HCT116 (cell line): ENCODE measurements around the gene PIP4P1. TPM values are rescaled to one million over a fixed set of nuclear protein-coding genes. Genes with fewer than 3 reads are reported as not detected.

Source experiments
- ATAC-seq: fragments of 200-7000 bp; cut with Tn5 transposase; 2 replicates; pipeline ENCODE4 v1.9.1; 2020; ENCODE audit warnings: mild to moderate bottlenecking, moderate library complexity
- BruUV-seq: library from RNA; stranded (reverse); fragments of 400-500 nt; replicated peaks from 2 replicates; lab custom pipeline; 2021; lab: Mats Ljungman, UMichigan
- CTCF ChIA-PET: fragments of 300-600 bp; sonication (Branson Sonifier 250); formaldehyde crosslinking; loops from one replicate; lab custom pipeline; 2021; ENCODE audit warnings: antibody characterized with exemption; lab: Charles Lee
- POLR2A ChIA-PET: fragments of 300-600, 350-600 bp; sonication (Branson Sonifier 250); formaldehyde crosslinking; loops from one replicate; lab custom pipeline; 2021; ENCODE audit warnings: antibody characterized with exemption; lab: Charles Lee
- RAD21 ChIA-PET, 2 experiments: fragments of 300-600 bp; sonication (Branson Sonifier 250); formaldehyde crosslinking; loops; one replicate each; lab custom pipeline; 2023; ENCODE audit warnings: low total read pairs in 2 of 2; ENCODE audit not compliant: uncharacterized antibody in 2 of 2, unreplicated experiment in 2 of 2, low non-redundant PET in 1 of 2; lab: Charles Lee
- DNase-seq: peaks from one replicate; pipeline ENCODE4 v3.0.0-alpha.2; 2010; ENCODE audit warnings: low read depth, low spot score
- H2AFZ ChIP-seq: fragments of 200-600 bp; shearing (Covaris generic), sonication (generic); 2 replicates; pipeline ENCODE4 v1.6.1; 2017; ENCODE audit warnings: low read depth, mixed run types, mixed read lengths, antibody characterized with exemption, low read length; ENCODE audit not compliant: poor library complexity, severe bottlenecking
- H3K27ac ChIP-seq: 2 replicates; pipeline ENCODE4 v1.5.1; 2012; ENCODE audit warnings: low read depth, low read length
- H3K27me3 ChIP-seq: fragments of 200-600 bp; sonication (generic); 2 replicates; pipeline ENCODE4 v1.6.1; 2016; ENCODE audit warnings: mixed run types, low read length, mixed read lengths; ENCODE audit not compliant: insufficient read depth
- H3K36me3 ChIP-seq, 2 experiments: fragments of 200-500 bp in 1 of 2; fragments of 200-600 bp in 1 of 2; sonication (Bioruptor generic) in 1 of 2; sonication (generic) in 1 of 2; 2 replicates each; pipeline versions ENCODE4 v1.5.1 to v1.6.1; 2014 to 2016; ENCODE audit warnings: low read length in 2 of 2, inconsistent platforms in 1 of 2, mixed read lengths in 1 of 2, mixed run types in 1 of 2; ENCODE audit not compliant: insufficient read depth in 2 of 2, control insufficient read depth in 1 of 2
- H3K4me1 ChIP-seq, 2 experiments: fragments of 200-600 bp in 1 of 2; sonication (generic) in 1 of 2; 2 replicates each; pipeline versions ENCODE4 v1.5.1 to v1.6.1; 2012 to 2017; ENCODE audit warnings: low read length in 2 of 2, inconsistent platforms in 1 of 2, mild to moderate bottlenecking in 1 of 2, mixed read lengths in 1 of 2, mixed run types in 1 of 2, moderate library complexity in 1 of 2; ENCODE audit not compliant: insufficient read depth in 2 of 2, control insufficient read depth in 1 of 2
- H3K4me2 ChIP-seq: fragments of 200-600 bp; sonication (generic); 2 replicates; pipeline ENCODE4 v1.6.1; 2017; ENCODE audit warnings: mixed run types, low read length, mixed read lengths
- H3K4me3 ChIP-seq, 2 experiments: fragments of 200-600 bp in 1 of 2; sonication (generic) in 1 of 2; replicated peaks in 1 of 2; 2 replicates each; pipeline ENCODE4 v1.5.1; 2011 to 2016; ENCODE audit warnings: low read length in 2 of 2, control low read depth in 1 of 2, low read depth in 1 of 2, mild to moderate bottlenecking in 1 of 2, mixed read lengths in 1 of 2, mixed run types in 1 of 2
- H3K79me2 ChIP-seq: fragments of 200-600 bp; sonication (generic); 2 replicates; pipeline ENCODE4 v1.6.1; 2017; ENCODE audit warnings: mild to moderate bottlenecking, mixed run types, low read length, moderate library complexity, mixed read lengths; ENCODE audit not compliant: insufficient read depth
- H3K9ac ChIP-seq: fragments of 200-600 bp; sonication (generic); 2 replicates; pipeline ENCODE4 v1.6.1; 2016; ENCODE audit warnings: low read length, mixed read lengths
- H3K9me2 ChIP-seq: fragments of 200-600 bp; sonication (generic), shearing (Covaris generic); 2 replicates; pipeline ENCODE4 v1.6.1; 2017; ENCODE audit warnings: mixed run types, mild to moderate bottlenecking, moderate library complexity; ENCODE audit not compliant: insufficient read depth
- H3K9me3 ChIP-seq, 2 experiments: fragments of 200-500 bp in 1 of 2; fragments of 200-600 bp in 1 of 2; sonication (Bioruptor generic) in 1 of 2; sonication (generic) in 1 of 2; 2 replicates each; pipeline ENCODE4 v1.6.1; 2014 to 2017; ENCODE audit warnings: low read length in 2 of 2, mixed read lengths in 2 of 2, inconsistent platforms in 1 of 2, low read depth in 1 of 2, mild to moderate bottlenecking in 1 of 2, mixed run types in 1 of 2, moderate library complexity in 1 of 2; ENCODE audit not compliant: control insufficient read depth in 1 of 2, insufficient read depth in 1 of 2
- H4K20me1 ChIP-seq: fragments of 200-600 bp; sonication (generic), shearing (Covaris generic); 2 replicates; pipeline ENCODE4 v1.6.1; 2017; ENCODE audit warnings: mixed run types, mild to moderate bottlenecking, moderate library complexity; ENCODE audit not compliant: insufficient read depth
- ATF3 ChIP-seq: IDR thresholded peaks from 2 replicates; pipeline ENCODE4 v1.6.1; 2012
- EGR1 ChIP-seq: IDR thresholded peaks from 2 replicates; pipeline ENCODE4 v1.6.1; 2012; ENCODE audit warnings: low read depth
- ELF1 ChIP-seq: IDR thresholded peaks from 2 replicates; pipeline ENCODE4 v1.6.1; 2012; ENCODE audit warnings: low read depth, borderline replicate concordance
- EZH2 ChIP-seq: fragments of 200-600 bp; sonication (generic); IDR thresholded peaks from 2 replicates; pipeline ENCODE4 v1.6.1; 2017; ENCODE audit warnings: antibody characterized with exemption, mixed run types
- EZH2phosphoT487 ChIP-seq: fragments of 200-600 bp; IDR thresholded peaks from 2 replicates; pipeline ENCODE4 v1.6.1; 2018; ENCODE audit warnings: antibody characterized with exemption, borderline replicate concordance
- JUND ChIP-seq: IDR thresholded peaks from 2 replicates; pipeline ENCODE4 v1.6.1; 2012
- MAX ChIP-seq: IDR thresholded peaks from 2 replicates; pipeline ENCODE4 v1.6.1; 2012
- POLR2AphosphoS5 ChIP-seq: IDR thresholded peaks from 2 replicates; pipeline ENCODE4 v1.6.1; 2011; ENCODE audit warnings: mild to moderate bottlenecking, low read depth, low read length, moderate library complexity
- RAD21 ChIP-seq: IDR thresholded peaks from 2 replicates; pipeline ENCODE4 v1.6.1; 2012; ENCODE audit warnings: low read depth, mild to moderate bottlenecking
- REST ChIP-seq: IDR thresholded peaks from 2 replicates; pipeline ENCODE4 v1.6.1; 2012; ENCODE audit warnings: low read depth
- YY1 ChIP-seq: IDR thresholded peaks from 2 replicates; pipeline ENCODE4 v1.6.1; 2011; ENCODE audit warnings: low read length, low read depth, moderate library complexity, mild to moderate bottlenecking; ENCODE audit not compliant: insufficient replicate concordance; ENCODE audit errors: extremely low read depth
- ZBTB33 ChIP-seq: IDR thresholded peaks from 2 replicates; pipeline ENCODE4 v1.6.1; 2011; ENCODE audit warnings: mild to moderate bottlenecking, low read length, moderate library complexity; ENCODE audit not compliant: insufficient replicate concordance; ENCODE audit errors: extremely low read depth
- ZFX ChIP-seq: fragments of 450-650 bp; IDR thresholded peaks from 2 replicates; pipeline ENCODE4 v1.6.1; 2017
- intact Hi-C: fragments of 100-400 bp; cut with micrococcal nuclease; formaldehyde crosslinking; loops from 2 replicates; pipeline ENCODE4 v1.10.0; 2022
- total RNA-seq: library from RNA; stranded (reverse); gene quantifications from one replicate; pipeline ENCODE4 v1.2.1, GENCODE V29; 2021; ENCODE audit not compliant: unreplicated experiment

PIP4P1 gene
- total RNA-seq, 1 experiment from 2014 or later, result 35.4 TPM

- DNase-seq (no peak), ATAC-seq (peak; percentile 0; the same call in 1 of the 2 replicates)
- ChIA-PET CTCF (interaction anchor here (1.5 kb wide), 1 partner anchor 49 kb away, joined by 4 read pairs; the partner anchor contains the start of gene PIP4P1), RAD21 (no interaction called here), POLR2A (interaction anchor here (1.2 to 3.8 kb wide), 5 partner anchors 9 to 69 kb away, joined by 4 to 30 read pairs (median 8); partner anchors contain the start of genes APEX1, OSGEP, PARP2 and PIP4P1)
- peak overlapping the region; percentile 98 for H3K27ac ChIP-seq
- no peaks in the 10 kb centered on the region for H3K9me2 ChIP-seq
- H3K79me2 ChIP-seq, result peaks cover 19% of the 10 kb centered on the region
- H3K4me2 ChIP-seq, result peak overlapping the region; percentile 92
- H2AFZ ChIP-seq, result no peak overlapping the region
- peak overlapping the region; percentile 91 to 96 for H3K4me3 ChIP-seq
- no peaks in the 10 kb centered on the region for H3K9me3 ChIP-seq
- intact Hi-C loops, result loop anchor here (5.0 kb wide), 1 partner anchor 70 kb away; the partner anchor contains the start of gene PARP2
- TF ChIP-seq YY1 (no peak), ATF3 (no peak), ZBTB33 (no peak)
- peaks cover 6% of the 10 kb centered on the region in 2 experiments; a peak in 2 of 4 replicates for H3K36me3 ChIP-seq
- H4K20me1 ChIP-seq, result no peaks in the 10 kb centered on the region
- peaks cover 11 to 41% of the 10 kb centered on the region in 2 experiments for H3K4me1 ChIP-seq
- BruUV-seq, result no TSS peak
- peak overlapping the region; percentile 86 for H3K9ac ChIP-seq
- no peaks in the 10 kb centered on the region for H3K27me3 ChIP-seq
These were observed 48.8 kb downstream of the PIP4P1 start for GRCh38 chr14:20412411-20412810.

- Histone ChIP-seq H4K20me1 (no peaks in the 10 kb centered on the region), H3K9me3 (no peaks in the 10 kb centered on the region), H3K4me3 (no peak overlapping the region), H3K27ac (no peak overlapping the region), H3K4me2 (peak overlapping the region; percentile 36), H3K9me2 (no peaks in the 10 kb centered on the region), H3K4me1 (peaks cover 9 to 29% of the 10 kb centered on the region in 2 experiments), H3K9ac (no peak overlapping the region), H3K36me3 (peaks cover 17 to 28% of the 10 kb centered on the region in 2 experiments), H2AFZ (no peak overlapping the region), H3K27me3 (no peaks in the 10 kb centered on the region), H3K79me2 (peaks cover 19% of the 10 kb centered on the region)
- ChIA-PET CTCF (no interaction called here), RAD21 (no interaction called here), POLR2A (no interaction called here)
- intact Hi-C loops, result no loop called here
- DNase-seq, result no peak
- no TSS peak for BruUV-seq
- ATAC-seq, result no peak
- TF ChIP-seq ELF1, result no peak
- no peak for TF ChIP-seq ZFX
- TF ChIP-seq YY1, result no peak
- no peak for TF ChIP-seq MAX
- TF ChIP-seq POLR2AphosphoS5, result no peak
- TF ChIP-seq EZH2, result no peak
- no peak for TF ChIP-seq JUND
- no peak for TF ChIP-seq EGR1
- TF ChIP-seq RAD21, result no peak
- no peak for TF ChIP-seq EZH2phosphoT487
- TF ChIP-seq REST, result no peak
- TF ChIP-seq, all 23 proteins: peak for 0
These were observed 52.0 kb downstream of the PIP4P1 start for GRCh38 chr14:20409226-20409625.
